ENCODE data around the gene CAMK2D.

Gene CAMK2D

DNA sequence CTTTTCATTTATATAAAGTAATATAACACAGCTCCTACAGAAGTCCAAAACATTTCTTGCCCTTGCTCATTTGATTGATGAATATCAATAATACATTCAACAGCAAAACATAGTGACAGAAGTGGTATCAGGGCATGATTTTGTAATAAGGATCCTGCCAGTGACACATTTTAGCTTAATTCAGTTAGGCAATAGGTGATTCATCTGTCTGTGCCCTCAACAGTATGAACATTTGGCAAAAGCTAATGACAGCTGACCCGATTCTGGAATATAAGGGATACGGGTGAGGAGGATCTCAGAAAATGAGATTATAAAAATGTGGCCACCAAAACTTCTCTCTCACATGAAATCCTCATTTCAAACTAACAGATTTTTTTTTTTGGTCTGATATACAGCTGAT is 294.0 kb downstream of the CAMK2D start:
- no peak for DNase-seq

DNA sequence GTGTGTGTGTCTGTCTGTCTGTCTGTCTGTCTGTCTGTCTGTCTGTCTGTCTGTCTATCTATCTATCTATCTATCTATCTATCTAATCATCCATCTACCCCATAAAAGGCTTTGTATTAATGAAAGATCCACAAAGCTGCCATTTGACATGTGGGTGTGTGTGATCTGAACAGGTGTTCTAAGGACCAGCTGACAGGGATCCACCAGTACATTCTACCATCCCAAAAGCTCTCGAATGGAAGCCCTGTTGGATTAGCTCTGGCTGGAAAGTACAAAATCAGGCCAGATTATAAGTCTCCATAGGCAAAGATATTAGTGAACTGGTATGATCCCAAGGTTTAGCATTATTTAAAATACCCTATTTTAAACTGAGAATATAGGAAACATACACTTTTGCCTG is 299.3 kb downstream of the CAMK2D start:
- DNase-seq = no peak

DNA sequence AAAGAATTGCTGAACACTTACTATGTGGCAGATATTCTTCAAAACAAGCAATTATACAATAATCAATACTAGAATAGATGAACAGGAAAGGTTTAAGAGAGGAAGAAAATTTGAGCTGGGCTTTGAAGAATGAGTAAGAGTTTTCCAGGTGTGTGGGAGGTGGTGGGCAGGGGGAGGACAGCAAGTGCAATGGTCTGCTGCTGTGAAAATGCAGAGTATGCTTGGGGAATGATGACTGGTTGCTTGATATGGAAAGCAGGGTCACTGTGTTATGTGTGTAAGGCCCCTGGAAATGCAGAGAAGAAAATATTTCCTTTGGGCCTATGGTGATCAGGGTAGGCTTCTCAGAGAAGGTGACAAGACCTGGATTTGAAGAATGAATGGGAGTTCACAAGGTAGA is 300.3 kb downstream of the CAMK2D start:
- DNase-seq = no peak

DNA sequence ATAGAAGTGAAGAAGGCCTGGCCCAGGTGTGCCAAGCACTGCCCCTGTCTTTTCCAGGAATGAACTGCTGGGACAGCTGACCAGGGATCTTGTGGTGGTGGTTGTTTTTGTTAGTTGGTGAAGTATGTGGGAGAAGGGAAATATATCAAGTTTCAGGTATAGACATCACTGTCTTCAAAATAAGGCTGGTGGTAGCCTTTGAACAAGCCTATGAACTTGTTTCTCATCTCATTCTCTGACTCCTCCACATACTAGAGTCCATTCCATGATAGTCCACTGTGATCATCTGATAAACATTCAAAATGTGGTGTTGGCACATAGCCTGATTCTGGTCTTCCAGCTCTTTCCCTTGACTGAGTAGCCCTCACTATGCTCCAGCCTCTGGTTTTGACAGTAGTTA is 303.7 kb downstream of the CAMK2D start:
- DNase-seq = no peak

DNA sequence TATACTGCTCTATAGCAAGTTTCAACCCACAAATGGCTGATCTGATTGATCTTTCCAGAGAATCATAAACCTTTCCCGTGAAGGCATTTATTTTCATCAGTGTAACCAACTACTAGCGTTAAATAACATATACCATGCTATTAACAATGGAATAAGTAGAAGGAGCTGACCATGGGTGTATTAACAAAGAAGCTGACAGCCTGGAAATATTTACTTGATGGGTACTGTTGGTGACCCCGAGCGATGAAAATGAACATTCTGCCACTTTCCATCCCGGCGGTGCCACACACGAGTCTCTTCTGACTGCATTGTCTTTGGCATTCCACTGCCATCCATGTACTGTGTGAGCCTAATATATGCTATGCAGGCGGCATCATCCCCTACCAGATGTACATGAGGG is 304.4 kb downstream of the CAMK2D start:
- DNase-seq = no peak

DNA sequence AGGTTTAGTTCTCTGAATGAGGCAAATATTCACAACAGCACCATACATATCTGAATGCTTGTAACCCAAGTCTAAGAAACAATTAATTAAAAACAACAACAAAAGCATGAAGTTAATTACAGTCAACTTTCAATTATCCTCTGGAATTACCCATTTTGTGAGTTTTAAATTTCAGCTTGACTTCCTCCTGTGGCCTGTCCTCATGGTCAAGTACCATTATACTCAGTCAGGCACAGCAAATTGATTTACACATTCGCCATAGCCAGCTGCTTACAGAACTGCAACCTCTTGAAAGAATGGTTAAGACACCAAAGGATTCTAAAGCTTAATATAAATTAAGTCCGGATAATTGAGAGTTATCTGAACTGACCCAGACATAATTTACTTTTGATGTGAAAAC is 306.5 kb downstream of the CAMK2D start:
- no peak for DNase-seq

DNA sequence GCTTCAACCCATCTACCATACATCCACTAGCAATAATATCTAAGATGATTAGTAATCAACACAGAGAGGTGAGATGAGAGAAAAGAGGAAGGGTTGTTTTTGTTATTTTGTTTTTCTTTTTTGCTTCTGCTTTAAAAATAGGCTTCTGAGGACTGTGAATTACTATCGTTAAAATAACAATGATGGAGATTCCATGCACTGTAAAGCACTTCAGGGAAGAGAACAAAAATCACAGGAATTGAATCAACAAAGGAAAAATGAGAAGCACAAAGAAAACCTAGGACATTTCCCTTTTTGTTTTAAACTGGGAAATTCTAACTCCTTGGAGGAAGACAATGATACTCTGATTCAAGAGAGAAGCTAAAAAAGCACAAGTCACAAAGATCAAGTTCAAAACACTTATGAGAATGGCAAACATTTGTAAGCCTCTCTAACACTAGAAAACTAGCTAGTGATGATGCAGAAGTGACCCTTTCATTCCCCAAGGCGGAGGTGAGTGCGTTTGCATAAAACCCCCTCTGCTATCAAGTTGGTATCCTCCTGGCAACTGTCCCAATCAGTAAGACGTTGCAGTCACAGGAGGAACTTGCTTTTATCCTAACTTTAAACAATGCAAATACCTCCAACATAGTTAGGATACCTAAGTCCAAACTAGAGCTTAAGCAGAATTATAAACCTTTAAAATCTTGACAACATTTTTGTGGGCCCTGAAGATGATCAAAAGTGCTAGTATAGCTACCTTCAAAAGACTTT is 308.5 kb downstream of the CAMK2D start:
- peak in 1 of 2 experiments; percentile 8 for DNase-seq

DNA sequence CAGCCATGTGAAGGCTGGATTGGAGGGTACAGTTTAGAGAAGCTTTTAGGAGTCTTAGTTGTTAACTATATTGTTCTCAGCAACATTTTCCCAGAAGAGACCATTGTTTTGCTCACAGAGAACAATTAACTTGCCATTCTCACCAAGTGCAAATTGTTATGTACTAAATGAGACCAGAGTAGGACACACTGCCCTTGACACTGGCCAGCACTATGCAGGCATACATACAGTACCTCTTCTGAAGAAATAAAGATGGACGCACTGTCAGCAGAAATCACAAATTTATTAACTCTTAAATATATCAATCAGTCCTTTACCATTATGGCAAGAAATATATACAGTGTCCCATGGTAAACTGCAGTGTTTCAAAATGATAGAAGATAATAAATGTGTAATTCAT is 309.4 kb downstream of the CAMK2D start:
- no peak for DNase-seq

DNA sequence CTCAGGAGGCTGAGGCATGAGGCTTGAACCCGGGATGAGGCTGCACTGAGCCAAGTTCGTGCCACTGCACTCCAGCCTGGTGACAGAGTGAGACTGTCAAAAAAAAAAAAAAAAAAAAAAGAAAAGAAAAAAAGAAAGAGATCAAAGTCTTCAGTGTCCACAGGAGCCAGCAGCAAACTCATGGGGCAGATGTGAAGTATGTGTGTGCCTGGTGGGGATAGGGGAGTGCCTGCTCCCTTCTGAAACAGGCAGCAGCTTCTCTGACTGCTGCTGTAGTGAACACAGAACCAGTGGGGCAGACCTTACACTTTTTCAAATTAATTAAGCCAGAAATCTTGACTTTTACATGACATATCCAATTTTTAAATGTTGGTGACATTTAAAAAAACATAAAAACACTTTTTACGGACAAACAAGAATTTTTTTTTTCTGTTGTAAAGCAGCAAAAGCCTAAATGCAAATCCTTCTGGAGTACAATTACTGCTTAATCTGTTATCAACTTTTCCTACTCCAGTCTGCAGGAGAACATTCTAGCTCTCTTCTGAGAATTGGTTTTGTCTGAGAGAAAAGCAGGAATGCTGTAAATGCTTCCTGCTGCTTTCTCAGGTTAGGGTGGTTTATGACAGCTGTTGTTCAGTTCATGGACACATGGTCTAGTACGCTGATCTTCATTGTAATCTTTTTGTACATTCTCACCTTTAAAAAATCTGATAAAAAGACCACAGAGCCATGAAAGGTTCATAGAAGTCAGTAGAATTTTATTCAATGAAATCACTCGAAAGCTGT is 311.1 kb downstream of the CAMK2D start:
- DNase-seq = no peak

DNA sequence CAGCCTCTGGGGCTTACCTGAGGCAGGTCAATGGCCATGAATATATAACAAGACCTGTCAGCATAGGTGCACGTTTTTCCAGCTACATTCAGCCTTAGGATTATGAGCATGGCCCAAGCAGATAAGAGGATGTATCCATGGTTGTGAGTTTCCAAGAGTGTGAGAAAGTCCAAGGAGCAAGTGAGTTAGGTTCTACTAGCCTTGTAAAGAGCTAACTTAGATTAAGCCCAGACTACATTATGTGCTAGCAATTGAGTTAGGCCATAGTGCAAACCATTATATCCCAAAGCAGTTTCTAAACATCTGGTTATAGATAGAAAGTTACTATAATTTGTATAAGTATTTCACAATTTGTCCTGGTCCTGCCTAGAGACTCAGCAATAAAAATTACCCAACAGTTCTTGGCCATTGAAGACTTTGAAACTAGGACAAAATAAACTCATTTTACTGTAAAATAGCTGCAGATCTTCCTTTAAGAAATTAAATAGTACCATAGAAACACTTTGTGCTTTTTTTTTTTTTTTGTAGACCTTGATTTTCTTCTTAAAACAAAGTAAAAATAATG is 312.0 kb downstream of the CAMK2D start:
- no peak for DNase-seq

DNA sequence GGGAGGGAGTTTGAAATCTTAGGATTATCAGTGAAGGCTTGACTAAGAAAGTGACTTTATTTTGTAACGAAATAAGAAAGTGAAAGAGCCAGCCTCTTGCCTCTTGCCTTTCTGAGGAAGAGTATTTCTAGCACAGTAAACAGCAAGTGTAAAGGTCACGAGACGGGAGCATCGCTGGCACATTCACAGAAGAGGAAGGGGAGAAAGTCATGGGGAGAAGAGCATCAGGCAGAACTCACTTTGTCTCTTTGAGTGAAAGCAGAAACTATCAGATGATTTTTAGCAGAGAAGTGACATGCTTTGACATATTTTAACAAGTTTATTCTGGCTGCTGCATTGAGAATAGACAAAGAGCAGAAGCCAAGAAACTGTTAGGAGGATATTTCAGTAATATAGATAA is 313.8 kb downstream of the CAMK2D start:
- no peak for DNase-seq

DNA sequence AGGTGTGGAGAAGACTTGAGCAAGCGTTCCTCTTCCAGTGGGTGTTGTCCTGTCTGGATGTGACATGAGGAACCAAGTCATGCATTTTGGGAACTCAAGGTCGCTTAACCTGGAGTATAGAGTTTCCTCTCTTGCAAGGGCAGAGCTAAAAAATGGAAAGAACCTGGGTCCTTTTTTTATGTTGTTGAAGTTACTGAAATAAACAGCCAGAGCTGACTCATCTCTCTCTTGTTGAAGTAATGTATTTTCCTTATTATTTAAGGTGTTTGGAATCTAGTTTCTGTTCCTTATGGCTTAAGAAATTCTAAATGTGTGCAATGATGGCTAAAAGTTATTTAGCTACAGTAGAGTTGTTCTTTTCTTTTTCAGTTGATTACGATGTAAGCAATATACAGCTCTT is 314.5 kb downstream of the CAMK2D start:
- DNase-seq = no peak

DNA sequence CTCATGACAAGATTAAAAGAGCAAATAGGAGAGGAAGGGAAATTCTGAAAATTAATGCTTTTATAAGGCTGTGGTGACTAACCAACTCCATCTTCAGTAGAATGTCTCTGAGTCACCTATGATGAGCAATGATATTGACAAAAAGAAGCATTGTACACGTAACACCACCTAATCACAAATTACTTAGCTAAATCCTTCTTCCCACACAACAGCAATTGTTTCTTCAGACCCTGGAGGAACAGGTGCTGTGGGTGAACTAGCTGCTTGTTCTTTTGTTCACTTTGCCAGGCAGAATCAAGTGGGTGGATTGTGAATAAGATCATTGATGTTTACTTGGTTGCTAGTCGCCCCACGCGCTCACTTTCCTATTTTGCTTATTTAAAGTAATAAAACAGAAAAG is 315.5 kb downstream of the CAMK2D start:
- no peak for DNase-seq

DNA sequence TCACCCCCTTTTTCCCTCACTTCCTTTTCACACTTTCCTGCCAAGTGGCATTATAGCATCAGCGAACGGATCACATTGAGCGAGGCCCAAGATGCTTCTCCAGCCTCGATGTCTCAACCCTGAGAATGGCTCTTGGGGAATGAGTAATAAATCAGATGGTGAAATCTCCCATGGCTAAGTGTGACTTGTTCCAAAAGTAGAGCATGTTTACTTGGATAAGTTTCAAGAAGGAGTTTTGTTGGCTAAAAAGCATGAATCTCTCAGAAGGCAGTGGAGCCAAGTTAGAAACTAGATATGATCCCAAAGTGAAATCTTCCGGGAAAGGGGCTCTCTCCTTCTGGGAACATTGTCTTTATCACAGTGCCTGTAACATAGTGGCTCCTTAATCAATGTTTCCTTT is 316.3 kb downstream of the CAMK2D start:
- DNase-seq = no peak

DNA sequence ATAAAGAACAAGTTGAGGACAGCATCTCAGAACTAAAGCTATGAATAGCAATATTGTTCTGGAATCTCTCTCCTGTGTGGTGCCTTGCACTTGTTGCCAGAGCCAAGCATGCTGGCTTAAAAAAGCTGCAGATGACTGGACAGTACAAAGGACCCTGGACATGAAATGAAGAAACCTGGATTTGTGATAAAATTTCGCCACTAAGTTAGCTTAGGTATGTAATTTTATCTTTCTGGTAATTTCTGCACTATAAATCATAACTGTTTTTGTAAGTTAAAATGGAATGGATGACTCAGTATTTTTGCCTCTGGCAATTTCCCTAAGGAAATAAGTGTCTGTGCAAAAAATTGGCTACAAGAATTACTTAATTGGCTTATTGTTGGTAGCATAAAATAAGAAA is 317.2 kb downstream of the CAMK2D start:
- DNase-seq = no peak

DNA sequence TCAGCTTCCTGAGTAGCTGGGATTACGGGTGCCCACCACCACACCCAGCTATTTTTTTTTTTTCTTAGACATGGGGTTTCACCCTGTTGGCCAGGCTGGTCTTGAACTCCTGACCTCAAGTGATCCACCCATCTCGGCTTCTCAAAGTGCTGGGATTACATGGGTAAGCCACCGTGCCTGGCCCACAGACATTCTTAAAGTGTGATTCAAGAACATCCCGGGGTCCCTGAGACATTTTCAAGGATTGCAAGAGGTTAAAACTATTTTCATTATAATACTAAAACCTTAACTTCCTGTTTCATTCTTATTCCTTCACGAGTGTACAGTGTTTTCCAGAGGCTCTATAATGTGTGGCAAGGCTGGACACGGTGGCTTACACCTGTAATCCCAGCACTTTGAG is 318.7 kb downstream of the CAMK2D start:
- no peak for DNase-seq

DNA sequence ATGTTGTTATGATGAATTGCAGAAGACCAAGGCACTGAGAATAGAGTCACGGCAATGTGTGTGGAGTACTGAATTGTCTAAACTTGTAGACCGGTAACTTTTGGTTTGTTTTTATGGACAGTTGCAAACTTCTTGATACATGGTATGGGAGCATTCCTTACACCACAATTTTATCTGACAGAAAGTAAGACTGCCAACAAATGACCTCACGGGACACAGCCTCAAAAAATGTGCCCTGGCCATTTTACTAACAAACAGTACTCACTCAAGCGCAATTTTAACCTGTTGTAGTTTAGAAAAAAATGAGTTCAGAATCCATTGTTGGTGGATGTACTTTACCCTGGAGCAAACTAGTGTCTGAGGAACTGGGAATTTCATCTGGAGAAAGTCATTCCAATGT is 321.2 kb downstream of the CAMK2D start:
- no peak for DNase-seq

DNA sequence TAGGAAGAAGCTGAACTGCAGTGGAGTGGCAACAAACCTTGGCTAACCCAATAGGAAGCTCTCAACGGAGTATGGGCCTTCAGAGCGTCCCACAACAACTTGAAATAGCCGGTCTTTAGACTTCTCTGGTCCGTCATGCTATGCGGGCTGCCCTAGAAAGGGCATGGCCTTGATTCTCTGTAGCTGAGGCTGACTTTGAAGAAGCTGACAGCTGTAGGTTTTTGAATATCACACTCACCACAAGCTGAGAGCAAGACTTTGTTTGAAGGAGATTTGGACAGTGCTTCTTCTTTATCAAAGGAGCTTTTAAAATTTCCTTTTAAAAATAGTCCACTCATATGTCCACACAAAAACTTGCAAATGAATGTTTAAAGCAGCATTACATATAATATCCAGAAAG is 322.9 kb downstream of the CAMK2D start:
- DNase-seq = no peak

DNA sequence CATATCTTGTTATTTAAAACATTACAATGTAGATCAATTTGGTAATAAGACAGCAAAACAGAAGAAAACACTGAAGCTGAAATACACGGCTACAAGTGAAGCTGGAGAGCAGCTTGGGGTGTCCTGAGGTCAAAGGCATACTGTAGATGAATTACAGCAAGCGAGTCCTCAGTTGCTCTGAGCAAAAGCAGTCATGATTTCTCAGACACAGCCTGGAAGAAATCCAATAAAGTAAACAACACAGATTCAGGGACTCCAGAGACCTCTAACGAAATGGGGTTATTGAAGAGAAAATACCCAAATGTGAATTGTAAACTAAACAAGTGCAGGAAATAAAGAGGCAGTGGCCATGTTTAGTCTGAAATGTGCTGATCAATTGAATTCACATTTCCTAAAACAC is 324.4 kb downstream of the CAMK2D start:
- DNase-seq = no peak

DNA sequence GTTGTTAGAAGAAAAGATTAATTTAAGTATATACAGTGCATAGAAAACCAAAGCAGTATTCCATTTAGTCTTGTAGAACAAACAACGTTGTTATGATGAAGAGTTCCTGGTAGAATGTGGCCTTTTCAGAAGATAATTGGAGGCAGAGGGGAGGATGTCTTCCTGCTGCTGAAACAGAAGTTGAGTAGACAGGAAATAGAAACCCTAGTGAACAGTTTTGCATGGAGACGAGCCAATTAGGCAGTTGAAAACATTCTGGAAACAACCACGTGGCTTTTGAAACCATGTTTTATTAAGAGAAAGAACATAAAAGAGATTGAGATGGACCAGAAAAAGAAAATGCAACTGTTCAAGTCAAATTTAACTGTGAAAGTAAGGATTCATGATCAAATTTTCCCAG is 325.2 kb downstream of the CAMK2D start:
- no peak for DNase-seq

DNA sequence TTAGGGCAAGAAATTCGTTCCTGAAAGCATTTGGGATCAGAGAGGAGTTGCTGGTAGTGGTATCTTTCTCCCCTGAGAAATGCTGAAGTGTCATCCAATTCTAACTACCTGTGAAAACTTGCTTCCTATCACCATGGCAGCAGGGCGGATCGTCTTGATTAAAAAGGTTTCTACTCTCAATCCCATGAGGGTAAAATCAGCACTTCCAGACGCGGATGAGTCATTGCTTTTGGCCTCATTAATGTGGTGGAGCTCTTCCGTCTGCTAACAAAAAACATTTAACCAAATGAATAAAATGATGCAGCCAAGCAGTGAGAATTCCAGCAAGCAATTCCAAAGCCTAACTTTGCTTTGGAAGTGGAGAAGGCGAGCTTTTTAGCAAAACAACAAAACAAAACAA is 325.6 kb downstream of the CAMK2D start:
- DNase-seq = no peak

DNA sequence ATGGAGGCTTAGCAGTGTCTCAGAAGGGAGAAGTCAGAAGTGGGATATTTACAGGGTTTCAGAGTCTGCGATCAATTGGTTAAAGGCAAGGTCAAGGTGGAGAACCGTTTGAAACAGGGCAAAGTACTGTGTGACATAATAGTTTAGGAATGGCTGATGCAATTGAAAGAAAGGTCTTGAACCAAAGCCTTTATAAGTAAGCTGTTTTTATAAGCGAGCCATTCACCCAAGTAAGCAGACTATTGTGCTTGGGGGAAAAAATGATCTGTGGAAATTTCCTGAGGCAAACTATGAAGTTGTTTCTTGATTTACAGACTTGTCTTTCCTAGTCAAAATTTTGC is 327.3 kb downstream of the CAMK2D start:
- no peak for DNase-seq

DNA sequence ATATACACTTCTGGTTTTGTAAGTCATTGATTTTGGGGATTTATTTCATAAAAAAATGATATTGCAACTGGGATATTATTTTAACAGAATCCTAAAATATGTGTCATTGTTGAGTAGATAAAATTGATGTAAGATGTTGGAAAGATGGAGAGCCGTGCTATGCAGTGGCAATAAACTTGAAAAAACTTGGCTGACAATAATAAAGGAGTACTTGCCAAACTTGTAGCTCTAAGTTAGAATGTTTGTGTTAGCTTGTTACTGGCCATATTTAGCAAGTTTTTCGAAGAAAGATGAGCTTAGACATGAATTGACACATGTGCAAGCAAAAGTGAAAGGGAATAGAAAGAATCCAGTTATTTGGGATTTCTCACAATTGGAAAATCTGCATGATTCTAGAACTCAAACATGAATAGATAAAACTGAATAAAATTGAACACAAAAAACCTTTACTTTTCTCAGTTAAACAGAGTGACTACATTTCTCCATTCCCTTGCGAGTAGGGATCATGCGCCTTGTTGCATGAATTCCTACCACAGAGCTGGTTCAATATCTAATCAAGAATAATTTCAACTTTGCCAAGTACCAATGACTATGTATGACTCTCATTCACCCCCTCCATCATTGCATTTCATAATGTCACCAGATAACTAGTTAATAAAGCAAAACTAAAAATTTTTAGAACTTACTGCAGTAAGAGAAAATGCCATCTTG is 327.8 kb downstream of the CAMK2D start:
- DNase-seq = no peak

DNA sequence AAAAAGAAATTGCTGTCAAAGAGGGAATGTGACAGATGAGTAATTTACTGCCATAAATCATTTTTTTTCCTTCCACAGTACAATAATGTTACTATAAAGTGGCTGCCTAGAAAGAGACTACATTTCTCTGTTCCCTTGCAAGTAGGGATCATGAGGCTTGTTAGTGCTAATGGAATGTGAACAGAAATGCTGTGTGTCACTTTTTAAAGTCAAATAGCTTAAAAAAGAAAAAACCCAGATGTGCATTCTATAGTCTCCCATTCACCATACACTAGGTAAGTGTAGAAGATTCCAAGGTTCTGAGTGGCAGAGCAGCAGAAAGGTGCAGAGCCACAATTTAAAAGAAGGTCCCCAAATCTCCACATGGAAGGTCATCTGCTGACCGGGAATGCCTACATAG is 328.4 kb downstream of the CAMK2D start:
- DNase-seq = no peak

Measured in NCI-H526 (cell line).